GF-D8 (cell line): ENCODE results near the gene ELMO1.

ENCODE experiments used
- DNase-seq: peaks from one replicate; lab custom pipeline; 2025; lab: John Stamatoyannopoulos, UW

Gene ELMO1

DNA sequence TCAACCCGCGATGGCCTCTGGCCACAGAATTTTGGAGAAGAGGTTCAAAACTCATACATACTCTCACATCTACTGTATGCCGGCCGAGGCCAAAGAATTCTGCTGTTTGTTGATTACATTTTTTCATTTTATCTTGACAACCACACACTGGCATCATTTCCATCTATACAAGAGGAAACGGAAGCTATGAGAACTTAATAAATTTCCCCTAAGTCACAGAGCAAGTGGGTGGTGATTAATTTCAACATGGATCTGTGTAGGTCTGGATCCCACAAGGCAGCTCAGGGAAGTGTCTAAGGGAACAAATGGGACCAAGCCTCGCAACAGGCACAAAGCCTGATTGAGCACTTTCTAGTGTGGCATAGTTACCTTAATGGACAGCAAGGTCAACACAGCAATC, 18.0 kb downstream of the ELMO1 start:
- DNase-seq = no peak

DNA sequence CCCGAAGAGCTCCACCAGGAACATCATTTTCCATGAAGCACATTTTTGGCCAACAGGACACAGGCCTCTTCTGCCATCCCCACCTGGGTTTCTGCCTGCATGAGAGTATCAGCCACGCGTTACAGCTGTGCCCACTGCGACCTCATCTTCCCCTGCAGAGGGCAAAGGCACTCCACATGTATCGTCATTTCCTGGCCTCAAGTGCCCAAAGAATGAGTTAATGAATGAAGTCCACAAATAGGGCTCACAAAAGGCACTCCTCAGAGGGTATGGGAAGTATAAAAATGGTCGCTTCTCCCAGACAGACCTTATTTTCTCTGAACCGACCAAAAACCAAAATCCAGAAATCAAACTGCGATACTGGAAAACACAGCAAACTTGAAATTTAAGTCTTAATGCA, 18.5 kb downstream of the ELMO1 start:
- DNase-seq = no peak

DNA sequence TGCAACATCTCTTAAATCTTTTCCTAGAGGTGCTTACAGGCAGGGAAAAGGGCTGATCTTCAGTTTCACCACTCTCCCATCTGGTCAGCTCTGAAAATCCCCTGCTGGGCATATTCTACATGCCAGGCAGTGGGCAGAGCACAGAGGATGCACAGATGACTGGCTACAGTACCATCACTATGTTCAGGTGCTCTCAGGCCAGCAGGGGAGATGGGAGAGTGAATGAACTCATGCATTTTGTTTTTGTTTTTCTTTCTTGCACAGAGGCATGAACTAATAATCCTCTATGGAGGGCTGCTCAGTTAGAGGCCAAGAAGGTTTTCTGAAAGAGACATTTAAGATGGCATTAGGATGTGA, 19.3 kb downstream of the ELMO1 start:
- DNase-seq = no peak

DNA sequence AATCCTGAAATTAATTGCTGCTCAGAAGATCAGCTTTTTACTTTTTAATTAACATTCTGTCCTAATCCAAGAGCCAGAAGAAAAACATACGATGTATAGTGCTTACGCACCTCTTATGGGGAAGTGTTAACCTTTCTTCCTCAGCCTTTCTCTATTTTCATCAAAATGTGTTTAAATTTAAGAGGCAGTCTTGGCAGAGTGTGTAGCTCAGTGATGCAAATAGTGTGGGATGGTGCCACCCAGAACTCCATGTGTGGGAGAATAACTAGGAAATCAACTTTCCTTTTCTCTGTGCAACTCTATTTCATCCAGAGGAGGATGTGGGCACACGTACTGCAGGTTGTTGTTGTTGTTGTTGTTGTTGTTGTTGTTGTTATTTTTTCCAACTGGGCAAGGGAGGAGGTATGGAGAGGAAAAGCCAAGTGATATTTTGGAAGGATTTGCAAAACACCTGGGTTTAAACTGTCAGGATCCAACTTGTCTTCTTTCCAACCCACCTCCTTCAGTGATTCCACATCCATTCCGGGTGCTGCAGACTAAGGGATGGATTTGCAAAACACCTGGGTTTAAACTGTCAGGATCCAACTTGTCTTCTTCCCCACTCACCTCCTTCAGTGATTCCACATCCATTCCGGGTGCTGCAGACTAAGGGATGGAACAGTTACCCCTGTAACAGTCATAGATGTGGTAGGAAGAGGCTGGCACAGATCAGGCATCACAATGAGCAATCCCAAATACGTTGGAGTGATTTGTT, 19.8 kb downstream of the ELMO1 start:
- no peak for DNase-seq

DNA sequence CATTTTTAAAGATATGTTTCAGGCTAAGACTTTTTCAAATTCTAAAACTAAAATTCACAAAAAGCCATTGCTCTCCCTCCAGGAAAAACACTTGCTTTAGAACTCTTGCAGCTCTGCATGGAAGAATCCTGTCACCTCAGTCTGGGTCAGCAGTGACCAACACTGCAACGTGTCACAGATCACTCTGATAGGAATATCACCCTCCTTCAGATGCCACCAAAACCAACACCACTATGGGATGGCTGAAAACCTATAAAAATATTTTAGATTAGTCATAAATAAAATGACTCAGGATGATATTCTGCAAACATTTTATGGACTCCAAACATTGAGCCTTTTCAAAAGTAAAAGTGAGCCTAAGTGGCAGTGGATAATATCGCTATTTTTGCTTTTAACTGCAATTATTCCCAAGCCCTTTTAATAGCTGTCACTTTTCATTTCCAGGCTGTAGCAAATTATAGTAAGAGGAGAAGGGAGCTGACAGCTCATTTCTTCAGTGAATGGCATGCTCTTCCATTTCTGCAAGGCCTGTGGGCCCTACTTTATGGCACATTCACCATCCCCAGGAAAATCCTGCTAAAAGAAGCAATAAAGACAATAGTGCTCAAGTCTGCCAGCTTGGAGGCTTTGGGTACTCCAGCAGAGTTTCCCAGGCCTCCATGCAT, 21.3 kb downstream of the ELMO1 start:
- no peak for DNase-seq

DNA sequence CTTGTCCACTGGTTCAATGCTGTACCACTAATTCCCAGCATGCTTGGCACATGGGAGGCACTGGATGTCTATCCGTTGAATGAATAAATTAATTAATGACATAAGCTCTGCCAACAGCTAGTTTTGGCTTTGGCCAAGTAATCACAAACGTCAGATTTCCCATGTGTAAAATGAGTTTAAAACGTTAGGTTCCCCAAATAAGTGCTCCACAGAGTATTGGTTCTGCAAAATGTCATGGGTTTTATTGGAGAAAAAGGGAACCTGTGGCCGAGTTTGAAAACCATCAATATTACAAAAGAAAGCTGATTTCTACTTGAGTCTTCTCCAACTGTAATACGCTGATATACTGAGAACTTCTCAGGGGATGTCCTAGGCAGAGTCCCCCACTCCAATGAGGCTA, 23.2 kb downstream of the ELMO1 start:
- peak; percentile 43 for DNase-seq

DNA sequence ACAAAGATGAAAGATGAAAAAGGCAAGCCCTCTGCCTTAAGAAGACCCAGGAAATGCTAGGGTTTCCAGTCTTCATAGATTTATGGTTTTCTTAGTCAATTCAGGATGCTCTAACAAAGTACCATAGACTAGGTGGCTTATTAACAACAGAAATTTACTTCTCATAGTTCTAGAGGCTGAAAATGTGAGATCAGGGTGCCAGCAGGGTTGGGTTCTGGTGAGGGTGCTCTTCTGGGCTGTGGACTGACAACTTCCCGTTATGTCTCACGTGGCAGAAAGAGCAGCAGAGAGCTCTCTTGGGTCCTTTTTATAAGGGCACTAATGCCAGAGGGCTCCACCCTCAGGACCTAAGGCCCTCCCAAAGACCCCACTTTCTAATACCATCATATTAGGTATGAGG, 23.7 kb downstream of the ELMO1 start:
- DNase-seq = no peak

DNA sequence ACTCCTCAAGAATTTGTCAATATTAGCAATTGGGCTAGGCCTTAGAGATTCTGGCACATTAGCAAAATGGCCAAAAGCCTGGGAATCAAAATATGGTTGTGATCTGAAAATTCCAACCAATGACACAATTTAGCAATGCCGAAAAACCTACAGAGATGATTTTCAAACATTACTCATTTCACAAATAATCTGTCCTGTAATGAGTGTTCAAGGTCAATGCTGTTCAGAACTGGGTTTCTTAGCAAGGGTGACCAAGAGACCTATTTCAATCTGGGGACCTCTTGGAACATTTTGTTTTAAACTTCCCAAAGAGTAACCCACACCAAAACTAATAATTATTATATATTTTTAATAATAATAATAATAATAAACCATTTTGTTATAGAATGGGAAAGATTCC, 24.1 kb downstream of the ELMO1 start:
- DNase-seq = no peak

DNA sequence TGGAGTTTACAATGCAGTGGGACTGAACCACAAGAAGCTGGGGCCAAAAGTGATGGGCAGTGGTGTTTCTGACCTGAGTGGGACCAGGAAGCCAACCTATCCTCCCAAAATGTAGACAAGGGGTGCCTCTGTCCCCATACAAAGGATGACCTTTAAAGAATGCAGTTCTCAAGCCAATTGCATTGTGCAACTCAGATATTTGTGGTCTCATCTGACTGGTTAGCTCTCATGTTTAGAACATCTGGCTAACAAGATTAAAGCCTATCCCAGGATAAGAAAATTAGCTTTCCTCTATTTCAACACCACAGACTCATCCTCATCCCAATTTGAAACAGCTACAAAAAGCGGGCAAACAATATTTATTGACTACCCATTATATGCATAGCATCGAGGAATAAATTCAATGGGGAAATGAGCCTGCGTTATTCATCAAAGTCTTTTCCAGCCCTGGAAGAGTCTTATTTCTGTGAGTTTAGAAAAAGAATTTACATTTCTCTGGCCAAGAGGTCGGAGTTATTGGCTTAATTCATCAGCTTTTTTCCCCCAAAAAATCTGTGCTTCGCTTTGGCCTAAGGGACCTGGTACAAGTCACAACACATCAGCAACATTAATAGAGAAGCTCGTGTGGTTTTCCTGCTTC, 26.7 kb downstream of the ELMO1 start:
- peak; percentile 36 for DNase-seq

DNA sequence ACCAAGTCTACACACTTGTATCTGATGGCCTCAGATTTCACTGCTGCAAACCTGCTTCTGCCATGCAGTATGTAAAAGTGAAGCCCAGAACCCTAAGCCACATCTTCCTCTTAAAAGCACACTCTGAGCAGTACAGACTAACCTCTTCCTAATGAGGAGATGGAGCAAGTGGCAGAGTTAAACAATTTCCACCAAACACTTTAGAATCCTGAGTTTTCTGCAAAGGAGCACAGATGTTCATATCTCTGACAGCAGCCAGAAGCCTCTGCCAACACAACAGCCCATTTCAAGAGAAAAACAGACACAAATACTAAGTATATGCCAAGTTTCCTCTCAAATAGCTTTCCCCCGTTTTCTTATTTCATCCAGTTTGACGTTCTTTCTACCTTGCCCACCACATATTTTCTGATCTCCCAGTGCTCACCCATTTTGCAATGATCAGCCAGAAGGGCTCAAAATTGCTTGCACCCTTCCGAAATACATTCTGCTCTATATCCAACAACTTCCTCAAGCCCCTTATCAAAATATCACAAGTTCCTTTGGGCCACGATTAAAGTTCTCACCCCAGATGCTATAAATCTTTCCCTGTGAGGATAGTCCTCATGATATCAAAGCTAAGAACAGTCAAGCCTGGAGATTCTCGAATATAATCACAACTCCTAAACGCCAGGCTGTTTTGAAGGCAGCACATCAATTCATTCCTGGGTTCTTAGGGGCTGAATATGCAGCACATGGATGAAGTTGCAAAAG, 27.5 kb downstream of the ELMO1 start:
- peak; percentile 59 for DNase-seq

DNA sequence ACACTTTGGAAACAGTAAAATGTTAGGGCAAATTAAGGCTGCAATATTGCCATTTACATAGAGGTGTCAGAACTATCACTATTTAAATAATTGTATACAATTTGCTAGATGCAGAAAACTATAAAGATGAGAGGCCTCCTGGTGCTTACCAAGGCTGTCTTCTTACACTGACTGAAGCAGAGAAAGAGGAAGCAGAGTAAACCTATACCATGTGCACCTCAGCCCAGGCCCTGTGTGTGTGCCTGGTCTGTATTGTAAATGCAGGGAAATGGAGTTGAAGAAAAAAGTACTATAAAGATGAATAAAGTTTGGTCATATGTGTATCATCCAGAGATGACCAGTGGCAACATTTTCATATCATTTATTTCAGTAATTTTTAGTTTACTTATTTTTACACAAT, 29.2 kb downstream of the ELMO1 start:
- peak; percentile 49 for DNase-seq

DNA sequence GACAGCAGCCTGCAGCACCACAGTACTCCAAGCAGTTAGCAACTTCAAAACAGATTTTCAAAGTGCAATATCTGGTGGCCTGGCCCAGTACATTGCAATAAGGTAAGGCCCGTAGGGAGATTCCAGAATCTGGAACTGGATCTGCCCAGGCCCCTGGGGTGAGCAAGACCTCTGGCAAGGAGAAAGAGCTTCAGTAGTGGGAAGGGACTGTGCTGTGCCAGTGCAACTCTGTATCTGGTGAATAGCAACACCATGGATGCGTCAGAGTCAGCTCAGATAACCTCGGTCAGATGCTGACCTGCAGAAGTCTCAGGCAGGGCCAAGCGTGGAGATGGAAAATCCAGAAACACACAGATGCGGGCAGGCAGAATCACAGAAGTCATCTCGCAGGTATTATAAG, 30.3 kb downstream of the ELMO1 start:
- no peak for DNase-seq

DNA sequence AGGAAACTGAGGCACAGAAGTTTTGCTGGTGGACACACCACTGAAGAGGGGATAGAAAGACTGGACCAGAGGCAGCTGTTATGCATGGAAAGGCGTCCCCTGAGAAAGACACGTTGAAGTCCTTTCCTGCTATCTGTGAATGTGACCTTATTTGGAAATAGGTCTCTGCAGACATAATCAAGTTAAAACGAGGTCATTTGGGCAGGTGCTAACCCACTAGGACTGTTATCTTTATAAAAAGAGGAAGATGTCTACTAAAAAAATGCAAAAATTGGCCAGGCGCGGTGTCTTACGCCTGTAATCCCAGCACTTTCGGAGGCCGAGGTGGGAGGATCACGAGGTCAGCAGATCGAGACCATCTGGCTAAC, 31.6 kb downstream of the ELMO1 start:
- peak; percentile 87 for DNase-seq

DNA sequence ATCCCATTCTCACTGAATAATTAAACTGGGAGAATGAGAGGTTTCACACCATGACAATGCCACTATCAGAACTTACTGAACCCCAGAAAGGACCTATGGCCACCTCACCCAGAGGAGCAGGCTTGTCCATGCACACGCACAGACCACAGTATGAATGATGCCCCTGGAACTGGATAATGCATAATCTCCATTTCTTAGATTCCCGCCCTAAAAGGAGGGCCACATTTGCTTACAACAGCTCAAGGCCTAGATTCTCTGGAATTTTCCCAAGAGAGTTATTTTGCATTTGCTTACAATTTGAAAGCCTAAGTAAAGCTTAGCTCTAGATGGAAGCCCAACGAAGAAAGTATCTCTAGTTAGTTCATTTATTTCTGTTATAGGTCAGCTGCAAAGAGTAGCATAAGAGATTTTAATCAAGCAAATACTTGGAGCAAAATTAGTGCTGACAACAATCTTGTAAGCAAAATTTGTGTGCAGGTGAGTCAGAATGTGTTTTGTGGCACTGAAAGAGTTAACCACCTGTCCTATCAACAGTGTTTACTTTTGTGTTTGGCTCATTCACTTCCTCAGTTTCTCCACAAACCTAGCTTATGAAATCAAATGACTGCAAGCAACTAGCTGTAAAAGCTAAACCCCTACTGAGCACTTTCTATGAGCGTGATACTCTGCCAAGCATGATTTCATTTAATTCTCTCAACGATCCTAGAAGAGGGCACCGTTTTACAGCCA, 32.1 kb downstream of the ELMO1 start:
- DNase-seq = peak; percentile 82

DNA sequence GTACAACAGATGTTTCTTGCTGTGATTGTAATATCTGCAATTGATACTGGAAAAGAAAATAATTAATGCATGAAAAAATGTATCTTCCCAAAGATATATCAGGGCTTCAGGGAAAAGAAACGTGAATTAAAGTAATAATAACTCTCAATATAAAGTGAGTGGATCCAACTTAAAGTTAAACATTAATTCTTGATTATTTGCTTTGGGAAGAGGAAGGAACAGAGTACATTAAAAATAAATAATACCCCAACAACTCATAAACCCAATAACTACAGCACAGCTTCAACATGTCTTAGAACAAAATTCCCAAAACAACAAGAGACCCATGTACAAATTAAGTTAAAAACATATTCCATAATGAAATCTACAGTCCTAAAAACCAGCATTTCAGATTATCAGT, 33.0 kb downstream of the ELMO1 start:
- no peak for DNase-seq

DNA sequence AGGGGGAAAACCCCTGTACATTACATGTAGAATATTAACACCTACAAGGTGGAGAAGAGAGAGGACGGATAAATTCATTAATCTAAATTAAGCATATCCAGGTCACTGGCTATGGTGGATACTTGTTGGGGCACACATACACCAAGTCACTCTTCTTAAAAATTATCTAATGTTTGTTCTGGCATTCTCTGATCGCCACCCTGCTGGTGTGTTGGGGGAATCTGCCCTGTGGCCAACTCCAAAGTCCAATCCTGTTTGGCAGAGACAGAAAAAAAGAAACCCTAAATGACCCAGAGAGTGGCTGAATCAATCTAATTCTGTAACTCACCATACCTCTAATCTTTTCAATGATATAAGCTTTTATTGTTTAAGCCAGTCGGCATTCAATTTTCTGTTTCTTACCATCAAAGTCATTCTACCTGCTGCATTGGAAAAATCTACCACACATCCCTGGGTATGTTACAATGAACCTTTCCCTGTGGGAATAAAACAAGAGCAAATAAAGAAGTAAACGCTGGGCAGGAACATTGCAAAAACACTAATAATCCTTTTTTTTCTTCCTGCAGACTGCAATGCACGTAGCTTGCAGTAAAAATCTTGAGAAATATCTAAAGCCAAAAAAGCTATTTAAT, 34.2 kb downstream of the ELMO1 start:
- no peak for DNase-seq

DNA sequence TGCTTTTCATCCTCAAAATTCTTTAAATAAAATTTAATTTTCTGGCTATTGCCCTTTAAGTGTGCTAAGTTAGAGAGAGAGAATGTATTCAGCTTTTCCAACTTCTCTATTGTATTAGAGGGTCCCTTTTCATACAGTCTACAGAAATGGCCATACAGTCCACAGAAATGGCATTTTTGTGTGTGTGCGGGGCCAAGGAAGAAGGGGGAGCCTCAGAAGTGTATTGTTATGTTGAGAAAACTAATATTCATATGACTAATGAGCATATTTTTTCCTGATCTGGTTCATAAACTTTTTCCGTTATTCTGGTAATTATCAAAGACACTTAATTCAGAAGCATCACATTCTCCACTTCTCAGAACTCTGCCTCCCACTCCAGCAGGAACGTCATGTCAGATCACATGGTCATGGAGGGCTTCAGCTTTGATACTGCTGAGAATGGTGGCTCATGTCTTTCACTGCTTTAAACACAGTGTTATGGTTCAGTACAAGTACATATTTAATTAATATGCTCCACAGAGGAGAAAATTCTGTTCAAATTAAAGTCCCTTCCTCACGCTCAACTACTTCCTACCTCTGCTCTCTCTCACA, 37.1 kb downstream of the ELMO1 start:
- no peak for DNase-seq

DNA sequence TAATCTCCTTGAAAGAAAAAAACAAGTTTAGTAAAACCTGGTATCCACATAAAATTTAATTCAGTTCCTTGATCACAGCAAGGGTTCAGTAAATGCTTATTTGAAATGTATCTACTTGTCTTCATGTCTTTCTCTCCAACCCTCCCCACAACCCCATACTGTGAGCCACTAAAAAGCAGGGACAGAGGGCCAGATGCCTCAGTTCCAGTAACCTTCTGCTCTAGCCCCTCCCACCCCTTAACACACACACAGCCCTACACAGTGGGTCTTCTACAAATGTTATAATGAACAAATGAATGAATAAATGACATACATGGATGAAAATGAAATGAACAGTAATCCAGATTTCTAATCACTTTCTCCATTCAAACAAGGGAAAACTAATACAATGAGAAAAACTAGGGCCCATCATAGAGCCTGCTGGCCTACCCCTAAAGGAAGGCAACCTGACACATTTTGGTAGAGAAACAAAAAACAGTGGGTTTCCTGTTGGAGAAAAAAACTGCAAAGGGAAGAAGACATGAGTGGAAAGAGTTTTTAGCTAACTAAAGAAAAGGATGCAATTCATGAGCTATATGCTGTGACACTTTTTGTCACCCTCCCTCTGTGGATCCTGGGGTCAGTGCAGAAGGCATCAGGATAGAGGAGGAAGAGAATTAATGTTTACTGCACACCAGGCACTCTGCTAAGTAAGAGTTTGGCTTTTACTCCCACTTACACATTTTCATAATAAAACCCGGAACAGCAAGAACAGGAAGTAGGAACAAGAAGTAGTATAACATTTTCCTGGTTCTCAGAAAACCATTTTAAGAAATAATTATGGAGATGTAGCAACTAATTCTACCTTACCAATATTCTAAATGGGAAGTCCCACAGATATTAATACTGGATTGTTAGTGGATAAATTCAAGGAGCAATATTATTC, 38.1 kb downstream of the ELMO1 start:
- peak; percentile 69 for DNase-seq

DNA sequence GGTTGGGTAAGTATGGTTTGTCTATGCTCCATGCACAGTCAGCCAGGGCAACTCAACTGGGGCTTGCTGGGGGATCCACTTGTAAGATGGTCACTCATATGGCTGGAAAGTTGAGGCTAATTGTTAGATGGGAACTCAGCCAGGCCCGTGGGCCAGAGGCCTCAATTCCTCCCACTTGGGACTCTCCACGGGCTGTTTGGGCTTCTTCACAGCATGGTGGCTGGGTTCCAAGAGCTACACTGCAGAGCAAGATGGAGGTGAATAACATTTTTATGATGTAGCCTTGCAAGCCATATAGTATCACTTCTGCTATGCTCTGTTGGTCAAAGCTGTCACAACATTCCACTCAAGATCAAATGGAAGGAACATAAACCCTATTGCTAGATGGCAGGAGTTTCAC, 39.2 kb downstream of the ELMO1 start:
- peak; percentile 18 for DNase-seq
